Activated naive CD4-positive, alpha-beta T cell treated with anti-CD3 and anti-CD28 coated beads for 36 hours (primary cell): ENCODE results near the gene SLC26A2. TPM values are rescaled to one million over a fixed set of nuclear protein-coding genes. Genes with fewer than 3 reads are reported as not detected.

Source experiments
- CTCF ChIA-PET: fragments of 350-600 bp; sonication (Branson Sonifier 250); formaldehyde crosslinking; loops from one replicate; lab custom pipeline; 2021; ENCODE audit warnings: antibody characterized with exemption; lab: Charles Lee
- DNase-seq: peaks from one replicate; pipeline ENCODE4 v3.0.0-alpha.2; 2020
- H3K27ac Mint-ChIP-seq: one replicate; pipeline ENCODE4 v1.8.0; 2021; ENCODE audit warnings: mild to moderate bottlenecking, mixed read lengths
- H3K27me3 Mint-ChIP-seq: one replicate; pipeline ENCODE4 v1.8.0; 2021; ENCODE audit warnings: low read depth, mixed read lengths
- H3K36me3 Mint-ChIP-seq: one replicate; pipeline ENCODE4 v1.8.0; 2021; ENCODE audit warnings: low read depth, mixed read lengths
- H3K4me1 Mint-ChIP-seq: one replicate; pipeline ENCODE4 v1.8.0; 2021; ENCODE audit warnings: low read depth, mixed read lengths
- H3K4me3 Mint-ChIP-seq: one replicate; pipeline ENCODE4 v1.8.0; 2021; ENCODE audit warnings: mild to moderate bottlenecking, moderate library complexity, mixed read lengths
- H3K9me3 Mint-ChIP-seq: one replicate; pipeline ENCODE4 v1.8.0; 2021; ENCODE audit warnings: mixed read lengths
- intact Hi-C: fragments of 100-400 bp; cut with micrococcal nuclease; formaldehyde crosslinking; loops from one replicate; pipeline ENCODE4 v1.15.1; 2023
- total RNA-seq, 2 experiments: library from RNA; stranded (reverse); gene quantifications; one replicate each; pipeline ENCODE4 v1.2.3, GENCODE V29; 2021

Gene SLC26A2
- total RNA-seq, 2 experiments from 2014 or later = 3.5 to 3.7 TPM

GRCh38 chr5:150035139-150035895 lies 74.8 kb downstream of the SLC26A2 start:
- H3K27me3 Mint-ChIP-seq = no peaks in the 10 kb centered on the region
- CTCF ChIA-PET = interaction anchor here (1.1 kb wide), 1 partner anchor 30 kb away, joined by 3 read pairs; no protein-coding TSS in a partner anchor
- intact Hi-C loops = no loop called here
- no peak for DNase-seq
- no peak overlapping the region for H3K27ac Mint-ChIP-seq
- H3K36me3 Mint-ChIP-seq = peaks cover 39% of the 10 kb centered on the region
- H3K4me3 Mint-ChIP-seq = no peak overlapping the region
- H3K9me3 Mint-ChIP-seq = no peaks in the 10 kb centered on the region
- no peaks in the 10 kb centered on the region for H3K4me1 Mint-ChIP-seq

DNA sequence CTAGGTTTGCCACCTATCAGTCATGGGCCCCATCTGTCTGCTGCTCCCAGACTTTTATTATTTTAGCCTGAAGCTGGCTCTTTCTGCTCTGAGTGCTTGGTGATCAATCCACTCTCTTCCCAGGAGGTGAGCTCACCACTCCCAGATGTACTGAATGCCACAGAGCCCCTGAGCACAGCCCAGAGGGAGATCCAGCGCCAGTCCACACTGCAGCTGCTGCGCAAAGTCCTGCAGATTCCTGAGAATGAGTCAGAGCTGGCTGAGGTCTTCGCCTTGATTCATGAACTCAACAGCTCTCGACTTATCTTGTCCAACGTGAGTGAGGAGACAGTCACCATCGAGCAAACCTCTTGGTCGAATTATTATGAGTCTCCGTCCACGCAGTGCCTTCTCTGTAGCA lies 76.0 kb downstream of the SLC26A2 start:
- Mint-ChIP-seq H3K27me3 (no peaks in the 10 kb centered on the region), H3K27ac (no peak overlapping the region), H3K4me1 (no peaks in the 10 kb centered on the region), H3K4me3 (no peak overlapping the region), H3K36me3 (peaks cover 43% of the 10 kb centered on the region), H3K9me3 (no peaks in the 10 kb centered on the region)
- CTCF ChIA-PET = no interaction called here
- intact Hi-C loops = no loop called here
- no peak for DNase-seq

Other genes with a start within 250 kb of the SLC26A2 start
- gene PPARGC1B, start 230.4 kb upstream of the SLC26A2 start, total RNA-seq = 1 to 10 TPM; 3.8 to 4.2 TPM
- not detected for gene PDE6A, start 16.0 kb upstream of the SLC26A2 start, total RNA-seq
- 1 to 10 TPM; 2.6 to 2.7 TPM for gene TIGD6, start 39.9 kb downstream of the SLC26A2 start, total RNA-seq
- 10 to 100 TPM; 24.3 to 26.8 TPM for gene HMGXB3, start 40.0 kb downstream of the SLC26A2 start, total RNA-seq
- gene CSF1R, start 125.8 kb downstream of the SLC26A2 start, total RNA-seq = 1 to 10 TPM in 1 of 2 experiments, under 1 TPM in 1; 0.94 to 1.8 TPM
- 1 to 10 TPM in 1 of 2 experiments, under 1 TPM in 1; 0.14 to 1.0 TPM for gene PDGFRB, start 195.1 kb downstream of the SLC26A2 start, total RNA-seq
- not detected for gene CDX1, start 206.0 kb downstream of the SLC26A2 start, total RNA-seq
- gene SLC6A7, start 229.3 kb downstream of the SLC26A2 start, total RNA-seq = not detected